Activated CD8-positive, alpha-beta memory T cell treated with anti-CD3 and anti-CD28 coated beads for 36 hours (primary cell): ENCODE measurements around the gene MRPL54. TPM values are rescaled to one million over a fixed set of nuclear protein-coding genes. Genes with fewer than 3 reads are reported as not detected.
"Not testable (repeated sequence)": the region's sequence is repeated elsewhere in the genome, so short reads cannot be mapped to it uniquely, and the experiment has no call there.

Experiments used
- CTCF ChIA-PET: fragments of 350-600 bp; sonication (Branson Sonifier 250); formaldehyde crosslinking; loops from one replicate; lab custom pipeline; 2021; ENCODE audit warnings: antibody characterized with exemption; lab: Charles Lee
- POLR2A ChIA-PET: fragments of 350-600 bp; sonication (Branson Sonifier 250); formaldehyde crosslinking; loops from one replicate; lab custom pipeline; 2021; ENCODE audit warnings: antibody characterized with exemption; lab: Charles Lee
- total RNA-seq, 2 experiments: library from RNA; stranded (reverse); gene quantifications; one replicate each; pipeline ENCODE4 v1.2.3, GENCODE V29; 2021

The MRPL54 gene
- total RNA-seq, 2 experiments from 2014 or later, result 83.1 to 88.8 TPM

DNA sequence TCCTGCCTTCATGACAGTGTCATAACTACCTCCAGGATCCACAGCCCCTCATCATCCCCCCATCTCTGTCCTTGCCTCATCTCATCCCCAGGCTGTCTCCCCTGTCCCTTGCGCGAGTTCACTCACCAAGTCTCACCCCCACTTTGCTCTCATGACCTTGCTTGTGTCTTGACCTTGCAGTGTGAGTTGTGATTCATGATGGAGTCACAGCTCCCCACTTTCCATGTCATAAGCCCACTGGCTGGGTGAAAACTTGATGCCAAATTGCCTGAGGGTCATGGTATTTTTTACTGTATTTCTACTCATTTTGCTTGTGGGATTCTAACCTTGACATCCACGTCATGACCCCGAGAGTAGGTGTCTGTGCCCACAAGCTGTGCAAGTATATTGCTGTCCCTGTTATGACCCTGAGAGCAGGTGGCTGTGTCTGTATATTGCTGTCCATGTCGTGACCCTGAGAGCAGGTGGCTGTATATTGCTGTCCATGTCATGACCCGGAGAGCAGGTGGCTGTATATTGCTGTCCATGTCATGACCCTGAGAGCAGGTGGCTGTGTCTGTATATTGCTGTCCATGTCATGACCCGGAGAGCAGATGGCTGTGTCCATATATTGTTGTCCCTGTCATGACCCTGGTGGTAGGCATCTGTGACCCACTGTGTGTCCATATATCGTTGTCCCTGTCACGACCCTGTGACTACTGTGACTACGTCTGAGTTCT lies 24.8 kb upstream of the MRPL54 start:
- POLR2A ChIA-PET, result no interaction called here
- CTCF ChIA-PET, result interaction anchor here (1.2 to 1.4 kb wide), 2 partner anchors 84 to 193 kb away, joined by 3 to 4 read pairs; no protein-coding TSS in a partner anchor

- CTCF ChIA-PET, result interaction anchor here (1.2 to 1.4 kb wide), 2 partner anchors 83 to 194 kb away, joined by 3 to 4 read pairs; no protein-coding TSS in a partner anchor
- POLR2A ChIA-PET, result no interaction called here
These were observed 23.8 kb upstream of the MRPL54 start for GRCh38 chr19:3738477-3739220.

DNA sequence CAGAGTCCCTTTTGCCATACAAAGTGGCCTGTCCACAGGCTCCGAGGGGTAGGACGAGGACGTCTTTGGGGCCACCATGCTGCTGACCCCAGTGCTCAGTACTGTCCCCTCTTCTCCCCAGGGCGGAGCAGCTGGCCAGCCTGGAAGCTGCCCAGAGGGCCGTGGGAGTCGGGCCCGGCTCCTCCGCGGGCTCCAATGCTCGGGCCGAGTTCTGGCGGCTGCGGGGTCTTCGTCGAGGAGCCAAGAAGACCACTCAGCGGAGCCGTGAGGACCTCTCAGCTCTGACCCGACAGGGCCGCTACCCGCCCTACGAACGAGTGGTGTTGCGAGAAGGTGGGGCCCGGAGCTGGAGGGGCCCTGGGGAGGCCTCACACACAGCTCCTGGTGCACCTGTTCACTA lies 22.1 kb upstream of the MRPL54 start:
- ChIA-PET POLR2A (no interaction called here), CTCF (interaction anchor here (1.2 to 1.5 kb wide), 2 partner anchors 8 to 9 kb away, joined by 3 read pairs; no protein-coding TSS in a partner anchor)

DNA sequence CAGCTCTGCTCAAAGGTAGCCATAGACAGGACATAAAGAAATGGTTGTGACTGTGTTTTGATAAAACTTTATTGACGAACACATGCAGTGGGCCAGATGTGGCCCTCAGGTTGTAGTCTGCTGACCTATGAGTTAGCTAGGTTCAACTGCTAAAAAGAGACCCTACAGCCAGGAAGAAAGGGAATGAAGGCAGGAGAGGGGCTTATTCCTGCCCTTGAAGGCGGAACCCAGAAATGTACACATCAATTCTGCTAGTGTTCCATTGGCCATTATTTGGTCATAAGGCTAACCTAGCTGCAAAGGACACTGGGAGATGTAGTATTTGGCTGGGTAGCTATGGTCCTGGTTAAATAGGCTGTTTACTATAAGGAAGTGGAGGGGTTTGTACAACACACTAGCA lies 19.0 kb upstream of the MRPL54 start:
- ChIA-PET CTCF (no interaction called here), POLR2A (interaction anchor here (0.6 kb wide), 1 partner anchor 190 kb away, joined by 3 read pairs; no protein-coding TSS in a partner anchor)

- ChIA-PET CTCF (no interaction called here), POLR2A (no interaction called here)
These were observed 17.0 kb upstream of the MRPL54 start for GRCh38 chr19:3745363-3746045.

DNA sequence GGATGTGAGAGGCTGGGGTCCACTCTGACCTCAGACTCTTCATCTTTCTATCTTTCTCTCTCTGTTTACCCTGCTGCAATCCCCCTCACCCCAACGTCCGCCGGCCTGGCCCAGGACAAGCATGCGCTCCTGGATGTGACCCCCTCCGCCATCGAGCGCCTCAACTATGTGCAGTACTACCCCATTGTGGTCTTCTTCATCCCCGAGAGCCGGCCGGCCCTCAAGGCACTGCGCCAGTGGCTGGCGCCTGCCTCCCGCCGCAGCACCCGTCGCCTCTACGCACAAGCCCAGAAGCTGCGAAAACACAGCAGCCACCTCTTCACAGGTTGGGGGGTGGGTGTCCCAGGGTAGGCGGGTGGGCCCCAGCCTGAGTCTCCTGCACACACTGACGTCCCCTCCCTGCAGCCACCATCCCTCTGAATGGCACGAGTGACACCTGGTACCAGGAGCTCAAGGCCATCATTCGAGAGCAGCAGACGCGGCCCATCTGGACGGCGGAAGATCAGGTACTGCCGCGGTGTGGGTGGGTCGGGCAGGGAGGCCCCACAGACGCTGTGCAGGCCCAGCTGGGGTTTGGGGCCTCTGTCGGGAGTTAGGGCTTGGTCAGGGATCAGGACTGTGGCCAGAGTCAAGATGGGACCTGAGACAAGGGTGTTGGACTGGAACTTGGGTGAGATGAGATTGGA lies 16.0 kb upstream of the MRPL54 start:
- ChIA-PET CTCF (no interaction called here), POLR2A (no interaction called here)

DNA sequence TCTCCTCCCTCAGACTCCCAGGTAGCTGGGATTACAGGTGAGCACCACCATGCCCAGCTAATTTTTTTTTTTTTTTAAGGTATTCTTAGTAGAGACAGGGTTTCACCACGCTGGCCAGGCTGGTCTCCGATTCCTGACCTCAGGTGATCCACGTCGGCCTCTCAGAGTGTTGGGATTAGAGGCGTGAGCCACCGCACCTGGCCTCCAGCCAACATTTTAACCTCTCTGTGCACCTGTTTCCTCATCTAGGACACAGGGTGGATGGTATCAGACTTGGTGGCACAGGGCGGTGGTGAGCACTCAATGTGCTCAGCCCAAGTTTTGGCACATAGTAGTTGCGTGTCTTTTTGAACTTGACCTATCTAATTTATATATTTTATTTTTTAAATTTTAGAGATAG lies 13.5 kb upstream of the MRPL54 start:
- ChIA-PET CTCF (interaction anchor here (0.7 to 1.5 kb wide), 3 partner anchors 9 to 73 kb away, joined by 3 read pairs; no protein-coding TSS in a partner anchor), POLR2A (no interaction called here)

GRCh38 chr19:3750211-3750610 lies 12.3 kb upstream of the MRPL54 start:
- CTCF ChIA-PET, result no interaction called here
- POLR2A ChIA-PET, result no interaction called here

GRCh38 chr19:3751236-3751635 lies 11.2 kb upstream of the MRPL54 start:
- ChIA-PET POLR2A (interaction anchor here (0.6 kb wide), 1 partner anchor 90 kb away, joined by 9 read pairs; no protein-coding TSS in a partner anchor), CTCF (no interaction called here)

- POLR2A ChIA-PET, result no interaction called here
- CTCF ChIA-PET, result no interaction called here
These were observed 10.0 kb upstream of the MRPL54 start for GRCh38 chr19:3752492-3752891.

GRCh38 chr19:3753631-3754410 lies 8.7 kb upstream of the MRPL54 start:
- CTCF ChIA-PET, result no interaction called here
- POLR2A ChIA-PET, result no interaction called here

- CTCF ChIA-PET, result interaction anchor here (1.8 kb wide), 1 partner anchor 26 kb away, joined by 5 read pairs; no protein-coding TSS in a partner anchor
- POLR2A ChIA-PET, result not testable (repeated sequence)
These were observed 4.8 kb upstream of the MRPL54 start for GRCh38 chr19:3757705-3758104.

- POLR2A ChIA-PET, result not testable (repeated sequence)
- CTCF ChIA-PET, result interaction anchor here (0.6 to 1.8 kb wide), 2 partner anchors 25 to 273 kb away, joined by 3 to 5 read pairs; no protein-coding TSS in a partner anchor
These were observed 4.2 kb upstream of the MRPL54 start for GRCh38 chr19:3758297-3758696.

DNA sequence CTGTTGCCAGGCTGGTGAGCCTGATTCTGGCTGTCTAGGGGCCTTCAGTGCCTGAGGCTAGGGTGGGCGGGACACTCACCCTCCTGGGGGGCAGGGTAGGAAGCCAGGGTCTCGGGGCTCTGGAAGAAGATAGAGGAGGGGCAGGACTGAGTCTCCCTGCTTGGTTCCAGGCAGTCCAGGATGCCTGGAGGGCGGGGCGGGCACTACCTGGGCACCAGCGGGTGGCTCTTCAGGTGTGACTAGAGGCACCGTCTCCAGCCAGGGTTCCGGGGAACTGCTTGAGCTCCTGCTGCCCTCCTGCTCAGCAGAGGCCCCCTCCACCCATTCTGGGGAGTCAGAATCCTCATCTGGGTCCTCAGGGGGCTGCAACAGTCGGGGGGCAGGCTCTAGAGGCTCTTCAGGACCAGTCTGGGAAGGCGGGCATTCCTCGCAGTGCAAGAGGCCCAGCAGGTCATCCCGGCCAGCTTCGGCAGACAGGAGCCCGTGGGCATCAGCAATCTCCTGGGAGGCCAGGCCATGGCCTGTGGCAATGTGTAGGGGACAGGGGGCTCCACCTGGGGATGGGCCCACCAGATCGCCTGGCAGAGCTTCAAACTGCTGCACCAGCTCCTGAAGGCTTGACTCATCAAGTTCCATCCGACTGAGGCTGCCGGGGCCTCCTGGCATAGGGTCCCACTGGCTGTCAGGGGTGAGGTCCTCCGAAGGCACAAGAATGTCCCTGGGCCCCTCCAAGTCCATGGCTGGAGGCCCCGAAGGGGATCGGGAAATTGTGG lies 2.8 kb upstream of the MRPL54 start:
- ChIA-PET POLR2A (no interaction called here), CTCF (interaction anchor here (1.3 to 4.5 kb wide), 2 partner anchors 62 to 89 kb away, joined by 3 to 29 read pairs; no protein-coding TSS in a partner anchor)

- ChIA-PET CTCF (interaction anchor here (0.6 to 4.5 kb wide), 2 partner anchors 61 to 227 kb away, joined by 8 to 29 read pairs; no protein-coding TSS in a partner anchor), POLR2A (interaction anchor here (0.6 kb wide), 1 partner anchor 52 kb away, joined by 3 read pairs; no protein-coding TSS in a partner anchor)
These were observed 1.6 kb upstream of the MRPL54 start for GRCh38 chr19:3760871-3761361.

GRCh38 chr19:3761382-3762129 lies 926 bp upstream of the MRPL54 start, which contains the start of gene APBA3:
Gene APBA3 (minus strand): TSS chr19:3761692. CDS start chr19:3760264, 1,428 bp downstream.
- CTCF ChIA-PET, result interaction anchor here (0.6 to 4.5 kb wide), 9 partner anchors 22 to 378 kb away, joined by 3 to 29 read pairs (median 4); partner anchors contain the start of genes DAPK3 and MATK
- POLR2A ChIA-PET, result interaction anchor here (0.6 to 2.7 kb wide), 6 partner anchors 14 to 653 kb away, joined by 3 to 10 read pairs (median 4); partner anchors contain the start of gene EEF2
